GM19468 (cell line): ENCODE results near the gene ANXA3.

Experiments
- ATAC-seq: cut with Tn5 transposase; IDR thresholded peaks from one replicate; pipeline ENCODE4 v1.9.1; 2021; ENCODE audit warnings: mild to moderate bottlenecking, moderate library complexity, moderate number of reproducible peaks; ENCODE audit not compliant: unreplicated experiment; ENCODE audit errors: extremely low read depth

The ANXA3 gene

DNA sequence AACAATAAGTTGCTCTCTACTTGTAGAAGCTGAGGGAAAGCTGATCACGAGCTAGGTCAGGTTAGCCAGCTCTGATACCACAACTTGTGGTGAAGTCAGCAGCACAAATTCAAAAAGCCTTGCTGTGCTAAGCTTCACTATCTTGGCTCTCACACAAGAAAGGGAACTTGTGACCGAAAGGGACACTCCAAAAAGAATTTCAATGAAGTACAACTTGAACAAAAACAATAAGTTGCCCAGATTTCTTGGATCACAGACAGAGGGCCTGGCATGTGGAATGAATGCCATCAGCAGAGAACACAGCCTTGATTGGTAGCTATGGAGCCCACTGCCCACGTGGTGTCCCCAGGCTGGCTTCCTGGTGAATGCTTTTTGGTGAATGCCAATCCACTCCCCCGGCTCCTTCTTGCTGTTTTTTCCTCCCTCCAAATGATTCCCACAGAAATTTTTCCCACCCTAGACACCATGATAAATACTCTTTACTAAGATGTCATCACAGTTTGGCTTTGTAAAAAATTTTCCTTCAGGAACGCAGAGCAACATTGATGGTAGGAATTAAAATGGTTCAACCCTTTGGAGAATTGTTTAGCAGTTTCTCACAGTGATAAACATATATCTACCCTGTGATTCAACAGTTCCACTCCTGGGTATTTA is 82.6 kb downstream of the ANXA3 start:
- ATAC-seq: no peak

DNA sequence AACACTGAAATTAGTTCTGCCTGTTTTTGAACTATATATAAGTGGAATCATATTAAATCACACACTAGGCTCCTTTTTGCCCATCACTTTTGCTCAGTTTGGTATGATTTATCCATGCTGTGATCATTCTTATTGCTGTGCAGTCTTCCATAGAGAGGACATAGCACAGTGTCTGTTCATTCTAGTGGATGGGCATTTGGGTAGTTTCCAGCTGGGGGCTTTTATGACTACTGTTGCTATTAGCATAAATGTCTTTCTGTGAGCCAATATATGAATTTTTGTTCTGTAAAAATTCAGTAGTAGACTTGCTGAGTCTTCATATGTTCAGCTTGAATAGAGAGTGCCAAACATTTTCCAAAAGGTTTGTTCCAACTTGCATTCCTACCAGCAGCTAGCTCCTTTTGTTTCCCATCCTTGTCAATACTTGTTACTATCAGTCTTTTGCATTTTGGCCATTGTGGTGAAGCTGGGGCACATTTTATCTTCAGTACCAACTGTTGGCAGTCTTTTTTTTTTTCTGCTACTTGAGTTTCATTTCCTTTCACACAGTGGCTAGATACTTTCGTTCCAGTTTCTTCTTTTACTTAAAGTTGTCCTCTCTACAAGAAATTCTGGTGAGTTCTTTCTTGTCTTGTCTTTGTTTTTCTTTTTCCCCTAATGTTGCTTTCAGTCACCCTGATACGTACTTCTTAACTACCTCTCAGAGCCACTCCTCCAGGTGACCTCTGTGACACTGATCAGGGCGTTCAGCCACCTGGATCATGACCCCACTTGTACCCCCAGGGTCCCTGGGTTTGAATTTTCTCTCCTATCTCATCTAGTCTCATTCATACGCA is 87.0 kb downstream of the ANXA3 start:
- ATAC-seq: peak; percentile 78

DNA sequence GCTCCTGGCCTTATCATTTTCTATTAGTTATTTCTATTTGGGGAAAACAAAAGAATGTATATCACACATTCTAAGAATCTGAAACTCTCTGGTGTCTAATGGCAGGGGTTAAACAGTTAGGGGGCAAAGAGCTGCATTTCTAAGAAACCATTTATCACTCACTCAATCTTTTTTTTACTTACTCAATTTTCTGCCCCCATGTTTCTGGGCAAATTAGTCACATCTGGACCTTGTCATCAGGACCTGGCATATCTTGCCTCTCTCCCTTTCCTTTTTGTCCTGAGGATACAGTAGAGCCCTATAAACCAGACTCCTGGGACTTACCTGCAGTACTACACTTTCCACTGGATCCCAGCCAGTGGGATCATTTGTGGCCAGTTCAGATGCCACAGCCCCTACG is 89.1 kb downstream of the ANXA3 start:
- ATAC-seq: no peak

DNA sequence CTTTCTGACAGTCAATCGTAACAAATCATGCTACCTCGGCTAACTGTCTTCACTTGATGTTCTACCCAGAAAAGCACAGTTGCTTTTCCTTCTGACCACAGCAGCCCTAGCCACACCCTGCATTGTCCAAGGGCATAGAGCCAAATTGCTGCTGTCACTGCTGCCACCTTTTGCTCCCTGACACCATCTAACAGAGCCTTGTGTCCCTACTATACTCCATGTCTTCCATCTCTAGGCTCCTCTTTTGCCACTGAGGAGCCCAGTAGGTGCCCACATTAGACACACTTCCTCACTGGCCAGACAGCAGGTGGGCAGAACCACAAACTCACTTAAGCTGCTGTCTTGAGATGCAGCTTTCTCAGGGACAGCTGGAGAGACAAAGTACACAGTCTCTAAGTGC is 91.4 kb downstream of the ANXA3 start:
- ATAC-seq: no peak

DNA sequence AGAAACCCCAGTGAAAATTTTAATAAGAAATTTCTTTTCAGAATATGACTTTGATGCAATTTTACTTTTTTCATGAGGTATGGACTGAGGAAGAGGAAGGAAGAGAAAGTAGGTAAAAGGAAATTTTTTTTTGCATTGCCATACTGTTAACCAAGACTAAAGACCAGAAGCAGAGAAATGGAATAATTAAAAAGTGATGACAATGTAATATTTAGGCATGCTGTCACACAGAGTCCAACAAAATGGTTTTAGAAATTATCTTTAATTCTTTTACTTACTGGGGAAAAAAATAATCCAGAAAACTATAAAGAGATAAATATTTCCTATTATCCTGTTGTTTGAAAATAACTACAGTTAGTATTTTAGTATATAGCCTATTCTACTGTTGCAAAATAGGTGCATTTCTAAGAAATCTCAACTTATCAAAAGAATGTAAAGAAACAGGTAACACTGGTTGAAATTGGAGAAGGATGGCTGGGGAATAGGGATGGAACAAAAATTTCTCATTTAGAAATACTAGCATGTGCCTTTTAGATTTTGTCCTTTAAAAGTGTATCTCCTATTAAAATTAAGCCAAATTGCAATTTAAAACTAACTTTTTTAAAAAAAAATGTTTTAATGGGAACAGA is 92.6 kb downstream of the ANXA3 start:
- no peak for ATAC-seq

DNA sequence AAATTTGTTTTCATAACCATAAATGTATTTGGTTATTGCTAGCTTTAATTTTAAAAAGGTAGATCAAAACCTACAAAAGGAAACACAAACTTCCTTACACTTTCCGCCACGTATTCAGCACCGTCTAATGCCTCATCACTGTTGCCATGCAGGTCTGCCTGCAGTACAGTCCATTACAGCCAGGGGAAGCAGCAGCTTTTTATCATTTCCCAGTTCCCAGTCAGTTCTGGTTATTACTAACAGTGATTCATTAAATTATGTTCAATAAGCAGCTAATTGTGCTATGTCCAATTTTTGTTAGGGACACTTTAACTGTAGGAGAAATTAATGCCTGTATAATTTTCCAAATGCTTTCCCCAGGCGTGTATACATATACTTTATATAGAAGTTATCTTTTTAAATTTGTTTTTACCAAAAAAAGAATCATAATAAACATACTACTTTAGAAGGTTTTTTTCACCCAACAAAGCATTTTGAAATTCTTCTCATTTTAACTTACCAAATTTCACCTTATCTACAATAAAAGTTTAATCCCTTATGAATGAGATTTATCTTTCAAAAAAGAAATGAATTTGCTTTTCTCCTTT is 93.3 kb downstream of the ANXA3 start:
- peak; percentile 88 for ATAC-seq

DNA sequence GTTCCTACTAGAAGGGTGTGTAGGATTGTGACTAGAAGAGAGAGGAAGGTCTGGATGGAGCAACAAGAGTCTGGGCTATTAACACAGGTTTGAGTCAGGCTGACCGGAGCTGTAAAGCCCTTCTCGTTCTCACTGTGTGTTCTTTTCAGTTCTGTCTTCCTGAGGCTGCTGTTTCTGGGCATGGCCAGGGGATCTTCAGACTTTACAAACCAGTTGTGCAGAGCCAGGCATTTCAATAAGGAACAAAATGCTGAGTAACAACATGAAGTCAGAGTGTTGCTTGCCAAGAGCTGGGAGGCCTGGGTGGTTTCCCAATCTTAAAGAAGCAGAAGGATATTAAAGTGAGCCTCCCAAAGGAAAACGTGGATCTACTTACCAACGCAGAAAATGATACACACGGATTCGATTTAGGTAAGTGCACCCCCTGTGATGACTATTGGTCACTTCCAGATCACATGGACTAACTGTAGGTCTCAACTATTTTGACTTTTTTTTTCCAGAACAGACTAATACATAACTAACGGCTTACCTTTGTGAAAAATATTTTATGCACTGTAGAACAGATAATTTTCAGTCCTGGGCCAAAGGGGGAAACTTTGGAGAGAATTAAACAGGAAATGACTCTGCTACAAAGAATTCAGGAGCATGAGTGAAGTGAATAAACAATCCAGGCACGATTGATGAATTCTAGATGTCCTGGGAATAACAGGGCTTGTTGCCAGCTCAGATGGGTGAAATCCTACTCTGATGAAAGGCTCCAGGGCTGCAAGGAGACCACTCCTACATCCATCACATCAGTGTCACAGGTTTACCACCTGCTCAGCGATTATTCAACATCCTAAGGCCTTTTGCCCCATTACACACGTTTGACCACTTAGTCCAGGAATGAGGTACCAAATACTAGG is 94.5 kb downstream of the ANXA3 start:
- ATAC-seq: no peak

DNA sequence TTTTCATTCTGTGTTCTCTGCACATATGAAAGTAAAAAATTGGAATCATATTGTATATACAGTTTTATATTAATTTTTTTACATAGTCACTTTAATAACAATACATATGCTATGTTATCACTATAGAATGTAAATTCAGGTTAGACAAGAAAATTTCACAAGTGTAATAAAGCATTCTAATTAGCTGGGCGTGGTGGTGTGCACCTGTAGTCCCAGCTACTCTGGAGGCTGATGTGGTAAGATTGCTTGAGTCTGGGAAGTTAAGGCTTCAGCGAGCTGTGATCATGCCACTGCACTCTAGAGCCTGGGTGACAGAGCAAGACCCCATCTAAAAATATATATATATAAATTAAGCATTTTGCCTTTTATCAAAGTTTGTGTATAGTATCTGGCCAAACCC is 95.7 kb downstream of the ANXA3 start:
- ATAC-seq: no peak

DNA sequence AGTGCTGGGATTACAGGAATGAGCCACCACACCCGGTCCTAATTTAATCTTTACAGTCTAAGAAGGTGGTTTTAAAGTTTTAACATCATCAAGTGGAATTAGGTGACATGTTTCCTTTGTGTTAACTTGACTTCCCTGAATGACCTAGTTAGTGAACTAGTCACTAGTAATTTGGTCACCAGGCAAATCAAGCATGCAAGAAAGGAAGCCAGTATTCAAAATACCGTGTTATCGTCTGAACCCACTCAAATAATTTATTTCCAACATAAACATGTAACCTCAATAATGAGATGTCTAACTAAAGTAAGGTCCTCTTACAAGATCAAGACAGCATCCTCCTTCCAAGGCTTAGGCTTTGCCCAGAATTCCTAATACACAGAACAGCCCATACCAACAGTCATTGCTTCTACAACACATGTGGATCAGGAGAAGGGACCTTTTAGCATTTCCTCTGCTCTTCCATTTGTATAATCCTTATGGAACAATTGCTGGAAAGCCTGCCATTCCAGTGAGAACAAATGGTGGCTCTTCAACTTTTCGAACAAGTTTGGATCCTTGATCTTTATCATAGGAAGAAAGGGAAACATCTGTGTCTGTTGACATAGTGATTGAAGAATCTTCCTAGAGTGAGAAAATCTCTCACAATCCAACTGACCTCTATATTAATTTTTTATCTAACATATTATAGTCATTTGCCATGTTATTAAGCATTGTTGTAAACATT is 97.2 kb downstream of the ANXA3 start:
- no peak for ATAC-seq

DNA sequence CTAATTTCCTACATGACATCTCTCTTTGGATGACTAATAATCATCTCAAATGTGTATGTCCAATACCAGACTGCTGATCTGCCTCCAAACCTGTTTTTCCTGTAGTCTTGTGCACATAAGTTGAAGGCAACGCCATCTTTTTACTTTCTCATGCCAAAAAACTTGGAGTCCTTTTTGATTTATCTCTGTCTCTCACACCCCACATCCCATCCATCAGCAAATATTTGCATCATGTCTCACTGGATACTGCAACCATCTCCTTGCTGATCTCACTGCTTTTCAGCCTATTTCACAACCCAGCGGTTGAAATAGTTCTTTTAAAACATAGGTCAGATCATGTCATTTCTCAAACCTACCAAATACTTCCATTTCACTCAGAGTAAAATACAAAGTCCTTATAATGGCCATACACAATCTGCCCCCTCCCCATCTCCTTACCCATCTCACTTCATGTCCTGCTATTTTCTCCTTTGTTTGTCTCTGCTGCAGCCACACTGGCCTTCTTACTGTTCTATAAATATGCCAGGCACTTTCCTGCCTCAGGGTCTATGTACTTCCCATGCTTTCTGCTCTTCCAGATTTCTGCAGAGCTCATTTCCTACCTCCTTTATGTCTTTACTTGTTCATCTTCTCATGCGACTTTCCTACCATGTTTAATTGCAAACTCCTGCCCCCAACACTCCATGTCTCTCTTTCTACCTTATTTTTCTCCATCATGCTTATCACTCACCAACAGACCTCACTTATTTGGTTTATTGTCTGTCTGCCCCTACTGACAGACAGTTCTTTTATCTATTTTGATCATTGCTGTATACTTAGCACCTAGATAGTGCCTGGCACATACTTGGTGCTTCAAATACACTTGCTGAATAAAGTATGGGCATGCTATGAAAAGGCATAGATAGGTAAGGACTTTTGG is 98.8 kb downstream of the ANXA3 start:
- no peak for ATAC-seq

DNA sequence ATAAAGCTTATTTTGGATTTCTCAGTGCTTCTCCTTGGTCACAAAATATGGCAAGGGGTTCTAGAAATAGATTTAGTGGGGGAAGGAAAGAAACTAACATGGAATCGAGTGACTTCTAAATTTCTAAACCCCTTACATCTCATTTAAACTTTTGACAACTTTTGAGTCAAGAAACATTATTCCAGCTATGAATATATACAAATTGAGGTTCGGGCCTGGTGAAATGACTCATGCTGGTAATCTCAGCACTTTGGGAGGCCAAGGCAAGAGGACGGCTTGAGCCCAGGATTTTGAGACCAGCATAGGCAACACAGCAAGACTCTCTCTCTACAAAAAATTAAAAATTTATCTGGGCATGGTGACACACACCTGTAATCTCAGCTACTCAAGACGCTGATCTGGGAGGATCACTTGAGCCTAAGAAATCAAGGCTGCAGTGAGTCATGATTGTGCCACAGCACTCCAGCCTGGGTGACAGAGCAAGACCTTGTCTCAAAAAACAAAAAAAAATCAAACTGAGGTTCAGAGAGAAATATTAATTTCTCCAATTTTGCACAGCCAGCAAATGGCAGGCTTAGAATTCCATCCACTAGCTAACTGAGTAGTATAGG is 99.8 kb downstream of the ANXA3 start:
- ATAC-seq: no peak

DNA sequence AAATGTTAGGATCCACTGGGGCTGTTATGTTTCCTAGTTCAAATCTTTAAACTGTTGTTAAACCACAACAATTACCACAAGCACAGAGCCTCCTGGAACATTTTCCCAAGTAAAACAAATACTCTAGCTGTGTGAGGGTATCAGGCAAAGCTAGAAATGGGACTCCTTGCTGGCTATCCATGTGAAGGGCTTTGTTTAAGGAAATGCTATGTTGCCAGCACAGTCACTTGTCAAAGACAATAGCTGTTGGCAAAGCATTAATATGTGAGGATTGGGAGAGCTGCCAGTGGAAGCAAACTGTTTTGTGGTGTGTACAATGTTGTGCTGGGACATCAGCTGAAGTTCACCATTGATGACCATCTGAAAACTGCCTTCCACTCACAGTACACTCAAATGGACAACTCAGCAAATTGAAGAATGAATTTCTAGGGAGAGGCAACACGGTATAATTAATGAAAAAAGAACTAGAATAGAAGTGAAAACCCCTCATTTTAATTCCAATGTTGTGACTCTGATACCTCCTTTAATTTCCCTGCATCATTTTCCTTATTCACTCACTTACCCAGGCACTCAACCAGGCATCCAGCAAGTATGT is 100.8 kb downstream of the ANXA3 start:
- no peak for ATAC-seq

DNA sequence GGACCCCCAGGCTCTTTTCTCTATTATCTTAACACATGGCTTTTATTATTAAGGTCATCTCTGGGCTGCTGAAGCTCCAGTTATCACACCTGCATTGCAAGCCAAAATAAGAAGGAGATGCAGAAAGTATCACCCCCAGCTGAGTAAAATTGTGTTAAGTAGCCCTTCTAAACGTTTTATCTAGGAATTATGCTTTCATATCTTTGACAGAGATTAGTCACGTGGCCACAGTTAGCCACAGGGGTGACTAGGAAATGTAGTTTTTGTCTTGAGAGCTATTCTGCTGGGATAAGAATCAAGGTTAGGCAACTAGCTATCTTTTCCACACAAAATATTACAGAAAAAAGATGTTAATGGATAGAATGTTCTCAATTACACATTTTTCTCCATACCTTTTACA is 102.1 kb downstream of the ANXA3 start:
- ATAC-seq: no peak

DNA sequence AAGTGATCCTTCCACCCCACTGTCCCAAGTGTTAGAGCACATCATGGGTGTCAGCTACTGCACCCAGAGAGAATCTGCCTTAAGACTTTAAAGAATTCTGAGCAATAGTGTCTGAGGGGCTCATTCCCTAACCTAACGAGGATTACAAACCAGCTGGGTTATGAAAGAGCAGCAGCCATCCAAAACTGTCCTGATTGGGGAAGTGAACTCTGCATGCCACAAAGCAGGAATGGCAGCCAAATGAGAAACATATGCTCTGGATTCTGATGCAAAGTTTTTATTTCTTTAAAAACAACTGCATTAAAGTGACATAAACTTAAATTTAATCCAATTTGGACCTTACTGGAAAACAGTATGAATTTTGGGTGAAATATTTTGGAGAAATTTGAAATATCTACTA is 103.2 kb downstream of the ANXA3 start:
- ATAC-seq: no peak

DNA sequence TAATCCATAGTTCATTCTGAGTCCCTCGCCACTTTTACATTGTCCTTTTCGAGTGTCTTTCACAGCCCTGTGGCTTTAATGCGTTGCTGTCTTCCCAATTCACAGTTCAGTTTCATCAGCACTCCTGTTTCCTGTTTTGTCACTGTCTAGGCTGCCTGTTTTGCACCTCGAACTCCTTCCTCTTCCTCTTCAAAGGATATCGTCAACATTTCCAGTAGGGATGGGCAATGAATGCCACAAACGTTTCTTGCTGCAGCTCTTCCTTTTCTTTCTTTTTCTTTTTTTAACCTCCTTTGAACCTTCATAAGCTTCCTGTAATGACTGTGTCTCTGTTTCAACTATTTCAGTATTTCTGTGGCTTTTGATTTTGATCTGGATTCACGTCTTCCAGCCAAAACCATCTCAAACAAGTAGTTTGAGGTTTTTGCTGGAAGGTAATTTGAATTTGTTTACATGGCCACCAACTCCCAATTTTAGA is 105.4 kb downstream of the ANXA3 start:
- no peak for ATAC-seq

DNA sequence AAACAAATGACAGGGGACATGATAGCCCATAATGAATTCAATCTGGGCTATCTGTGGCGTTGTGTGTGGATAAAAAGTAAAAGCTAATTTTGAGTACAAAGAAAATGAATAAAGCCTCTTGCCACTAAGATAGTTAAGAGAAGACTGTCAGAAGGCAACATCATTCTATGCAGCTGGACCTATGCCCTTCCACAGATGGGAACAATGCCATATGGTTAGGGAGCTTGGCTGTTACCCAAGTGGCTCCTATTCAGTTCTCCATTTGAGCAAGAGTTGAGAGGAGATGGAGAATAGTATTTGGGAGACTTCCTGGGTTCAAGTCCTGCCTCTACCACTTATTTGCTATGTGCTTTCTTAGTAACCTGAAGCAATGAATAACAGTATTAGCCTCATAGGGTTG is 107.7 kb downstream of the ANXA3 start:
- ATAC-seq: no peak

DNA sequence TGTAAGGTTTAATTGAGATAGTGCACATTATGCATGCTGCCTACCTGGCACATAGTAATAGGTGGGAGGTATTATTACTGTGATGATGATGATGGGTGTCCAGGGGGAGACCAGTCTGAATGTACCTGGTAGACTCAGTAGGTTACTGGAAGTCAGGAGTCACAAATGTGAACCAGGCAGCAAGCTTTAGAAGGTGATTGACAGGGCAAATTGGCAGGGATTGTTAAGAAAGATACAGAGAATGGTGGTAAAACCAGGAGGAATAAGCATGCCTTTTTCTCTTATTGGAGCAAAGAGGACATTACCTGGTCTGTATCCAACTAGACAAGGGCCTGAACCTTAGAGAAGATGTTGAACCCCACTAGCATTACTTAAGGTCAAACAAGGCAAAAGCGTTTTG is 108.1 kb downstream of the ANXA3 start:
- ATAC-seq: no peak
